Stimulated activated naive CD4-positive, alpha-beta T cell (primary cell): ENCODE results near the gene NHS.

Experiments used
- DNase-seq, 6 experiments: peaks; one replicate each; lab custom pipeline; 2025; lab: John Stamatoyannopoulos, UW

NHS gene

DNA sequence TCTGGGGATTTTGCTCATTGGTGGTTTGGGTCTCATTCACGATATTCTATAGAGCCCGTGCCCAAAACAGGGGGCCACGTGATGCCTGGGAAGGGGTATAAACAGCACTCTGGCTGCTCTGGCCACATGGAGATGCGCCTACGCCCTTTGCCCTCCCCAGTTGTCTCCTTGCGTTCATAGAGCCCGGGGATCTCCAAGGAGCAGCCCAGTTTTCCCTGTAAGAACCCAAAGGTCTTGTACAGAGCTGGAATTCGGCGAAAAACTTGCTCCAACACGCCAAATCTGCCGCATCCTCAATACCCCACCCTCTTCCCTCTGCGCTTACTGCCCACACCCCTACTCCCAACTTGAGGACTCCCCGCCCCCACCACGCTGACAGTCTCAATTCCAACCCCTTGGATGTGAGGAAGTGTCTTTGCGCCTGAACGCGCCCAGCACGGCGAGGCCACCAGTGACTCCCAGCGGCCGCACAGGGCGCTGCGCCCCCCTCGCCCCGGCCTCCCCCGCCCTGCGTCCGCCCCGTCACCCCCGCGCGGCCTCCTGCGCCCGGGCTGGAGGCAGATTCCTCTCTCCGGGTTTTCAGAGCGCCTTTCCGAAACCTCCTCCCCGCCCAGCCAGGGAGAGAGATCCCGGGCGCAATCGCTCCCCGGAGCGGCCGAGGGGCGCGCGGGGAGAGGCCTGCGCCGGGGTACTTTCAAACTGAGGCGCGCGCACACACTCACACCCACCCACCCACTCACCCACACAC is at the start of gene NHS:
Gene NHS (plus strand): TSS at position 582 of the 748 bp plus-strand sequence. CDS start 558 bp downstream, outside the sequence.
- DNase-seq: no peak

DNA sequence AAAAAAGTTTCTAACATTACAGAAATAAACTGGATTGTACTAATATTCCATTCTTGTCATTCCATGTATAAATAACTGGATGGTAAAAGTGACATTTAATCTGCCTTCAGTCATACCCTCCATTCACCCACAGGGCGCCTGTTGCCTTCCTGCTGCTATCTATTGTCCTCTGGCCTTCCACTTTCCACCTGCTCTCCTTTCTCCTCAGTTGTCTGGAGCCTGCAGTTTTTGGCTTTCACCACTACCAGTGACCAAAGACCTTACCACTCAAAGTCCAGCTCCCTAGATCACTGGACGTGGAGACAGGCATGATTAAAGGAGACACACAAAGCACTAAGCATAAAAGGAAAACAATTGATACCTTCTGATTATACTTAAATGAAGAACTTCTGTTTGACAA is 46.2 kb upstream of the NHS start:
- DNase-seq: no peak

DNA sequence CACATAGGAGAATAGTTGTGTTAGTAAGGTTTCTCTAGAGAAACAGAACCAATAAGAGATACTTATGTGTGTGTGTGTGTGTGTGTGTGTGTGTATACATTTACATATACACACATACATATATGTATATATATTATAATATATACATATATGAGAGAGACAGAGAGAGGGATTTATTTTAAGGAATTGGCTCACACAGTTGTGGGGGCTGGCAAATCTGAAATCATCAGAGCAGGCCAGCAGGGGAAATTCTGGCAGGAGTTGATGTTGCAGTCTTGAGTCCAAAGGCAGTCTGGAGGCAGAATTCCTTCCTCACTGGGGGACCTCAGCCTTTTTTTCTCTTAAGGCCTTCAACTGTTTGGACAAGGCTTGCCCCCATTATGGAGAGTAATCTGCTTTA is 38.6 kb upstream of the NHS start:
- no peak for DNase-seq

DNA sequence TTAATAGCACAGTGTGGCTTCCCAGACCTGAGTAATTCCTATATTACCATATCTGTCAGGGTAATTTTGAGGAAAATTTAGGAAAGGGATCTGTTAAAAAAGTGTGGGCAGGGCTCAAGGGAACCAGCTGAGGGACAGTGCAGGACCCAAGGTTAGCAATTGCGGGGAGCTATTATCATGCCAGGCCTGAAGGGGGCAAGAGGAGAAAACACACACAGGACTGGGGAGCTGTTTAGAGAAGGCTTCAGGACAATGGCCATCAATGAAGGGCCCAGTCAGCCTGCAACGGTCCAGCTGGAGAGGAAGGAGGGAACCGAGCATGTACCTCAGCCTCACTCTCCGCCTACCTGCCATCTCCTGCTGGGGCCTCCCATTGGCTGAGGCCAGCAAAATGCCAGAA is 19.0 kb upstream of the NHS start:
- DNase-seq: no peak

DNA sequence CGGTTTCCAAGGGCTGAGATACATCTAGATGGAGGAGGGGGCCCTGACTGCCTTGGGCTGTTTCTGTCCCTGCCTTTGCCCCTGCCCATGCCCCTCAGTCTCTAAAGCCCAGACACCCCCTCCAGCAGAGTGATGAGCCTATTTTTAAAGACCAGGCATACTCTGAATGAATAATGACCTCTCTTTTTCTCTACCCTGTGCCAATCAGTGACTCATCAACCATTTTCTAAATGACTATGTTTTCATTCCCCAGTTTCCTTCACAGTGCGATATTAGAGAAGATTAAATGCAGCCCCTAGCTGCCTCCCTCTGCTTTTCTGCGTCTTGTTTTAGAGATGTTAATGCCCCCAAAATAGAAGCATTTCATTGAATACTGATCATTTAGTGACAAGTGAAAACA is 15.5 kb upstream of the NHS start:
- DNase-seq: no peak

DNA sequence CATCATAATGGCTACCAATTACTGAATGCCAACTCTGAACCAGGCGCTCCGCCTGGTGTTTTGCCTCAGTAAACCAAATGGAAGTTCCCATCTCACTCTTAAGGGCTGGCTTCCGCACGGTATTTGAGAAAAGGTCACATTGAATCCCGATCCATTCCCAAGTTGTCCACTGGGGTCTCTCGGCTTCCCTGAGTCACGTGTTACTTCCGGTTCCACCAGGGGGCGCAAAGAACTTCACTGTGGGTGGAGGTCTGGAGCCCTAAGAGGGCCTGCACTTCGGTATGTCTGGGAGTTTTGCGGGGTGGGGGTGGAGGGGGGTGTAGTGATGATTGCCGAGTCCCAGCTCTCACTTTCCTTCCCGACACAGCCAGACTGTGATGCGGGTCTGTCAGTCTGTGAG is 13.4 kb upstream of the NHS start:
- no peak for DNase-seq

DNA sequence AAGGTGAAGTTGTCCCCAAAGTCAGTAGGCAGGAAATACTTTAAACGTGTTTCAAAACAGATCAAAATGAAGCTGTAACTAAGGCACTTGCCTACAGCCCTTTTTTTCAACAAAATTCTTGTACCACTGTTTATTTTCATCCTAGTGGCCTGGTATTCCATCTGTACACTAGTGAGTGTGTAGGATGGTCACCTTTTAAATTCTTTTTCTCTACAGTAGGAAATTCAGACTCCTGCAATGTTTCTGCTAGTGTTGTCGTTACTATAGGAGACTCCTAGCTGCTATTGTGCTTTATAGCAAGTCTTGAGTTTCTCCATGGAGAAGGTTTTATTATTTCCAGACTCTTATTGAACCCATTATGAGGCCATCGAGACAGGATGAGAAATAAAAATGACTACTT is 7.0 kb upstream of the NHS start:
- no peak for DNase-seq

DNA sequence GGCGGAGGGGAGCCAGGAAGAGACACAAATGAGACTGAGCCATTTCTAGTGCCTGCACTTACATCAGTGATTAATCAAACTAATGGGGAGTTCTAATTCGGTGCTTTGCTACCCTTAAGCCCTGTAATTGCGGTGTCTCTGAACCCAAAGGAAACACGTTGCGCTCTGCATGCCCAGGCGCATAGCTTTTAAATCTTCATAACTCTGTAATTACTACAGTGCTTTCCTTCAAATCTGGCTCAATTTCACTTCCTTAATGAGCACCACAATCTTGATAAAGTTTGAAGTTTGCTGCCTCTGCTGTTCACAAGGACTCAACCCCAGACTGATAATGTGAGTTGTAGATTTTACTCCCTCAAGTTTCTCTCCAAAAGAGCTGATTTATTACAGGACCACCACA is 5.7 kb upstream of the NHS start:
- DNase-seq: no peak

DNA sequence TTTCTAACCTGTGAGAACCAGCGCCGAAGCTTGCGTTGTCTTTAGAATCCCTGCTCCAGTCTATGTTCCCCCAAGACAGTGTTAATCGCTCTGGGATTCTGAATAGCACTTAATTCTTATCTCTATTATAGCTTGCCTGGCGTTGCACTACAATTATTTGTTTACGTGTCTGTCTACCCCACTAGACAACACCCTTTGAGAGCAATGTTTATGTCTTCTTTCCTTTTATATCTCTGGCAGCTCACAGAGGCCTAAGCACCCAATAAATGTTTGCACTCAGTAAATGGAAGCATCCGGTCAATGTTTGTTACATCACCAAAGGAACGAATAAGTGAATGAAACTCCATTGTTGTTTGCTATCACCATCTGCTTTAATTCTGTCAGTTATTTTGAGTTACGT is 4.8 kb upstream of the NHS start:
- no peak for DNase-seq

DNA sequence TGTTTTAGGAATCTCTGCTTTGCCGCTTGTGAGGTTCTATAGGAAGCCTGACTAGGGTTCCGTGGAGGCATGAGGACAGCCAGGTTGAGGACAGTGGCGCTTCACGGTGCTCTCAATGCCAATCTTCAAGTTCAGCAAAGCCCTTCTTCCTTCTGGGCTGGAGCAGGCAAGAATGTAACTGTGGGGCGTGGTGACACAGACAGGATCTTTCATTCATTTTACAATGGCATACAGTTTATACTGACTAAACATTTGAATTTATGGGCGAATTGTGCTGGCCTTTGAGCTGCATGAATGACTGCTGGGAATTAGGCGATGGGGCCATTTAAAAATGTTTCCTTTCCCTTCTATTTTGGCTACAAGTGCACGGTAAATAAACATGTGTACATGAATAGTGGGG is 2.9 kb upstream of the NHS start:
- no peak for DNase-seq

DNA sequence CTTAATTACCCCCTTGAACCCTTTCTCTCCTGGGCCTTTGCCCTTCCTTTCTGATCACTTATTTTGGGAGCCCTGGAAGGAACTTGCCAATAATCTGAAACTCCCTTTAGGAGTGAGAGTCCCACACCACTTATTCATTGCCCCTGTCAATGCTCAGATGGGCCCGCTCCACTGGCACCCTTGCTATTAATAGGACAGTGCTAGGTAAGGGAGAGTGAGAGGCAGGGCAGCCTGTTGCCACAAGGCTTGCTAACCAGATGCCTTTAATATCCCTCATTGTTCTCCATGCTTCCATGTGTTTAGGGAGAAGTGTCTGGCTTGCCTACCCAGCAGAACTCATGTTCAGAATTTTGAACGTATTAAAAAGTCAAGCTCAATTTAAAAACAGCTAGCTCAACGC is 1.7 kb upstream of the NHS start:
- no peak for DNase-seq

DNA sequence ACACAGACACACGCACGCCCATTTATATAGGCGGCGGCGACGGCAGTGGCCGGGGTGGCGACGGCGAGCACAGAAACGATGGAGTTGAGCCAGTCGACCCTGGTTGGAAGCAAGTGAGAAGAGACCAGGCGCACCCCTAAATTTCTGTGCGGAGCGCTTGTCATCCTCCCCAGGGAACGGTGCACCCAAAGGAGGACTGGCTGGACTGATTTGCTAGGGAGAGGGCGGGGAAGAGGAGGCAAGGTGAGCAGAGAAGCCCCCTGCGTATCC is 302 bp downstream of the NHS start:
- no peak for DNase-seq

DNA sequence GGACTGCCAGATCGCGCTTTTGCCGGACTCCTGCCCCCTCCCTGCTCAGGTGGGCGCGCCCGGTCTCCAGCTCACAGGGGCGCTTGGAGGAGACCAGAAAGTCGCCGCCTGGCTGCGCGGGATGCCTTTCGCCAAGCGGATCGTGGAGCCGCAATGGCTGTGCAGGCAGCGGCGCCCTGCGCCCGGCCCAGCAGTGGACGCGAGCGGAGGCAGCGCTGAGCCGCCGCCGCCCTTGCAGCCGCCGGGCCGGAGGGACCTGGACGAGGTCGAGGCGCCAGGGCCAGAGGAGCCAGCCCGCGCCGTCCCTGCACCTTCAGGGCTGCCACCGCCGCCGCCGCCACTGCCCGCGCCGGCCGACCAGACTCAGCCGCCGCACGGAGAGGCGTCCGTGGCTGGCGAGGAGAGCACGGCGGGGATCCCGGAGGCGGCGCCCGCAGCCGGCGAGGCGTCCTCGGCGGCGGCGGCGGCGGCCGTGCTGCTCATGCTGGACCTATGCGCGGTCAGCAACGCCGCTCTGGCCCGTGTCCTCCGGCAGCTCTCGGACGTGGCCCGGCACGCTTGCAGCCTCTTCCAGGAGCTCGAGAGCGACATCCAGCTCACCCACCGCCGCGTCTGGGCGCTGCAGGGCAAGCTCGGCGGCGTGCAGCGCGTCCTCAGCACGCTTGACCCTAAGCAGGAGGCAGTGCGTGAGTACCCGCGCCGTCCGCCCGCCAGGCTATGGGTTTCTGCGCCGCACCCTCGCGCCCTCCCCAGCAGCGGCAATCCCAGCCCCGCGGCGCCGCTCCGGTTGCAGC is 834 bp downstream of the NHS start:
- DNase-seq: no peak

DNA sequence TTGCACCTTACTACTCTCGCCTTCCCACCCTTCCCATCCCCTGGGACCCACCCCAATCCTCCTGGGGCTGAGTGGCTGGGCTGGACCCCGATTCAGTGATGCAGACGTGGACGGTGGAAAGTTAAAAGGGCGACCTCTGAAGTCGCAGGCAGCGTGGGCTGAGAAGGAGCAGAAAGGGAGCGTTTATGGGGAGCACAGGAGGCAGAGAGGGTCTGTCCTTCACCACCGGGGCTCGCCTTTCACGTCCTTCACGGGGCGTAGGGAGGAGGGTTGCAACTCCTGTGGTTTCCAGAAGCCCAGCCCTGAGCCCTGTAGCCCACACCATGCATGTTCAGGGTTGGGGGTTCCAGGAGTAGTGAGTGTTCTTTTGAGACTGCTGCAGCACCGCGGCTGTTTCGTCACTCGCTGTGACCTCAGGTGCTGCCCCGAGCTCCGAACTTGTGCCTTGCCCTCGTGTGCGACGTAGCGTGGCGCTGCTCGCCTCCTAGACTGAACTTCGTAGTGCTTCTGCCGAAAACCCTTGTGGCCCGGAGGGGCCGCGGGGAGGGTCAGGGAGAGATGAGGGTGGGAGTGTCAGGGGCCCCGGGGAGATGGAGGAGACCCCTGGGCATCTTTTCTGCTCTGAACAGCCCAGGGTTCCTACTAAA is 1.6 kb downstream of the NHS start:
- DNase-seq: no peak

DNA sequence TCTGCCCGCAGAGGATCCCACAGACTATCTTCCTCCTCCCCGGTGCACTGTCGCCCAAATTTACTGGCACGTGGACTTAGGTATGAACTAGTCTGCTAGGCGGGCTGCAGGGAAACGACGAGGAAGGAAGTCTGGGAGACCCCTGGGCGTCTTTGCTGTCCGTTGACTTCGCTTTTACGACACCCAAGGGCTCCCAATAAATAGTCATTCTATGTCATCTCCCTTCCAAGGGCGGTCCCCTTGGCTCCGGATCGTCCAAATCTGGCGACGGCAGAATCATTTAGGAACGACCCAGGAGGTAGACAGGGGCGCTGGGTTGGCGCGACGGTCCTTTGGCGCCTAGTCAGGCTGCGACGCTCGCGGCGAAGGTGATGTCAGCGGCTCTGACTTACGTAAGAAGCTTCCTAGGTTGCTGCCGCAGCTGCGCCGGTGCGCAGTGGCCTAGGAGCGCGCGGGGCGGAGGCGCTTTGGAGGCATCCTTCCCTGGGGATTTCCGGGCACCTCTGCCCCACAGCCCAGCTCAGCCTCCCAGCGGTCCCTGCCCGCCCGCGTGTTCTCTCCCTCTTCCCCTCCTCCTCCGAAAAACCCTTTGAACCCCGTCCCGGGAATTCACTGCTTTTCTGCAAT is 2.2 kb downstream of the NHS start:
- no peak for DNase-seq

DNA sequence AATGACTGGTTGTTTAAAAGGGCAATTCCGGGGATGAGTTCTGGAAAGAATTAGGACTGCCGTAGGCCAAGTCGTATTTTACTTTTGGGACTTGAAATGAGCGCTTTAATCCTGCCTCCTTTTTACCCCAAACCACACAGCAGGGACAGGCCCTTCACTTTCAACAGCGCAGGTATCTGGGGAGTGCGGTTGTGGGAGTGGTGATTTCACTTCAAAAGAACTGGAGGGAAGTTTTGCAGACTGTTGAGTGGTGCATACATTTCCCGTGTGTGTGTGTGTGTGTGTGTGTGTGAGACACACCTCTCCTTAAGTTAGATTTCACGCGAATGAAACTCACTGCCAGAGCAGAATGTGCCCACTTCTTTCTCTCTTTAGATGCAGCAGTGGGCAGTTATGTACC is 2.8 kb downstream of the NHS start:
- DNase-seq: no peak

DNA sequence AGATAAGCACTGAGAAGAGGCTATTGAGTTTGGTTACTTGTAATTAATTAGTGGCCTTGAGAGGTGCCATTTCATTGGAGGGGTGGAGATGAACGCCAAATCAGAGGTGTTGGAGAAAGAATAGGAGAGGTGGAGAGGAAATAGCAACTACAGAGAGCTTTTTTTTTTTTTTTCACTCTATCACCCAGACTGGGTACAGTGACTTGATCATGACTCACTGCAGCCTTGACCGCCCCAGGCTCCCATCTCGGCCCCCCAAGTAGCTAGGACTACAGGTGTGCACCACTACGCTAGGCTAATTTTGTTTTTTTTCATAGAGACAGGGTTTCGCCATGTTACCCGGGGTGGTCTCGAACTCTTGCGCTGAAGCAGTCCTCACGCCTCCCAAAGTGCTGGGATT is 5.2 kb downstream of the NHS start:
- no peak for DNase-seq

DNA sequence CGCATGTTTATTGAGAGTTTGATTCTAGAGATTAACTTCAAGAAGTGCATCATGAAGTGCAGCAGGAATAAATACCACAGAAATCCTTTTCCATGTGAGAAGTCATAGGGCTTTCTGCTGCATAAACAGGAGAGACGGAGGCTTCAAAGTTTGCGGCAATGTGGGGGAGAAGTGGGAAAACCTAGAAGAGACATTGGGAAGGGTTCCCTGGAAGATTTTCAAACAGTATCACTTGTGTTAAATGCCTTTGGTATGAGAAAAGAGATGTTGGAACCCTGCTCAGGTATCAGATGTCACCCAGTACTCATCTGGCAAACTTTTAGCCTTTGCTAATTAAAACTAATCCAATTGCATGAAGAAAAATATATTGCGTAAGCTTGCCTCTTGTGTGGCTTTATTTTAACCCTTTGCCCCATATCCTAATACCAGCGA is 15.4 kb downstream of the NHS start:
- DNase-seq: no peak

DNA sequence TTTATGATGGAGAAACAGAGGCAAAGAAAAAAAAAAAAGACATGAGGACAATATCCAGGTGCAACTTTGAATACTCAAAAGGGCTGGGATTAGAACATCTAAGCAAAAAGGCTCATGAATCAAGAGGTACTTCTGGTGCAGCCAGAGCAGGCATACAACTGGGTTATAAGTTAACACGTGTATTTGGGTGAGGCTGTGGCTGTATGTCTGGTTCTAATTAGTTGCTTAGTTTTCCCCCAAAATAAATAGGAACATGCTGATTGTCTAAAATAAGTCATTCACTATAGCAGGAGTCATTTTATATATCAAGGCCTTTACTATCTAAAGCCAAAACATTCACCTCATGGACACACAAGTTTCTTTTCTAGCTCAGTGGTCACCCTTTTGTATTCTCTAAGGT is 20.2 kb downstream of the NHS start:
- no peak for DNase-seq

DNA sequence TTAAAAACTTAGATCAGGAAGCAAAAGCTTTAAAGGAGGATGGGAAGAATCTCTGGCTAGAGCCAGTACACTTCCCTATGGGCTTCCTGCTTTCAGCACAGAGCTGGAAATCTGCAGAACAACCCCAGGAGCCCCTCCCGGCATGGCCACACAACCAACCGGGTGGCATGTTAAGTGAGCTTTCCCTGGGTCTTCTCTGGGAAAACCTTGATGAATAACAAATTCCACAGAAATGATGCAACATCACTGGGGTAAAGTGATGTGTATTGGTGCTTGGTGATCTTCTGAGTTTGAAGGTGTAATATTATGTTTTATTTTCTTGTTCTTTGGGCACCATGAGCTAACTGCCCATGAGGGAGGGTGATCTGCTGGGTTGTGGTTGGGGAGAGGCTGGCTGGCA is 22.1 kb downstream of the NHS start:
- DNase-seq: no peak

DNA sequence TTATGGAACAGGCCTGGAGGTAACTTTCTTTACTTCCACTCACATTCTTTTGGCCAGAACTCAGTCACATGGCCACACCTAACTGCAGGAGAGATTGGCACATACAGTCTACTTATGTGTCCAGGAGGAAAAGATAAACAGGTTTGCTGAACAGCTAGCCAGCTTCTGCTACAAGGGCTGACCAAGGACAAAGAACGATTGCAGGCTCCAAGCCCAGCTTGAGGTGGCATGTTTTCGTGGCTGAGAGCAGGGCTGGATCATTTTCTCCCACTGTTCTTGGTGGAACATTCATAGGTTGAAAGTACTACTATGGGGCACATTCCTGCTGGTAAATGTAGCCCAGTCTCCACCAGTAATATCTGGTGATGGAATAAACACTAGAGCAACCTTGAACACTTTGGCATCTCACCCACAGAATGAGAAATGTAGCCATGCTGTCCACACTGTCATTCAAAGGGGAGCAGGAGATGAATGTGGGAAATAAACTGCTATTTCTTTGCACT is 28.2 kb downstream of the NHS start:
- DNase-seq: no peak

DNA sequence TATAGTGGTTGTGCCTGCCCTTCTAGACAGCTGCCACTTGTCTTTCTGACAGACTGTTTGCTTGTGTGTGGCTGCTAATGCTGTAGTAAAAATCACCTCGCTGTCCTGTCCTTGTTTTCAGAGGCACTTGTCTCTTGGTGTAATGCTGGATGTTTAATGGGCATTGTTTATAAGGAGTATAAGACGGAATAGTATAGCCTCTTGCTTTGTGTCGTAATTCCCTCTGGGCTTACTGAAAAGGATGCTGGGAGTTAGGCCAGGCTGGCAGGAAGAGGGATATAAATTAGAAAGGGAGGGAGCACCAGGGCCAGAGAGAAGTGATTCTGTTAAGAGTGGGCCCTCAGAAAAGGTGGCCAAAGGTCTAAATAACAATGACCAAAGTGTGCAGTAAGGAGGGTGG is 29.0 kb downstream of the NHS start:
- no peak for DNase-seq
